Osteocyte (in vitro differentiated cells): ENCODE data around the gene ANO7. TPM values are rescaled to one million over a fixed set of nuclear protein-coding genes. Genes with fewer than 3 reads are reported as not detected.

Experiments
- DNase-seq: peaks from one replicate; pipeline ENCODE4 v3.0.0; 2021; ENCODE audit warnings: mixed read lengths; ENCODE audit not compliant: unreplicated experiment; ENCODE audit errors: extremely low spot score
- H3K27ac Mint-ChIP-seq: one replicate; pipeline ENCODE4 v1.8.0; 2021; ENCODE audit warnings: mild to moderate bottlenecking, mixed read lengths; ENCODE audit not compliant: unreplicated experiment
- H3K27me3 Mint-ChIP-seq: one replicate; pipeline ENCODE4 v1.8.0; 2021; ENCODE audit warnings: mixed read lengths; ENCODE audit not compliant: unreplicated experiment
- H3K36me3 Mint-ChIP-seq: one replicate; pipeline ENCODE4 v1.8.0; 2021; ENCODE audit warnings: mixed read lengths; ENCODE audit not compliant: unreplicated experiment
- H3K4me1 Mint-ChIP-seq: one replicate; pipeline ENCODE4 v1.8.0; 2021; ENCODE audit warnings: mixed read lengths; ENCODE audit not compliant: unreplicated experiment
- H3K4me3 Mint-ChIP-seq: one replicate; pipeline ENCODE4 v1.8.0; 2021; ENCODE audit warnings: mild to moderate bottlenecking, moderate library complexity, mixed read lengths; ENCODE audit not compliant: unreplicated experiment
- H3K9me3 Mint-ChIP-seq: one replicate; pipeline ENCODE4 v1.8.0; 2021; ENCODE audit warnings: mixed read lengths; ENCODE audit not compliant: unreplicated experiment
- total RNA-seq: library from RNA; stranded (reverse); gene quantifications from 2 replicates; pipeline ENCODE4 v1.2.1, GENCODE V29; 2021
- TF ChIP-seq, protein P1 (sequence below): fragments of 200-600 bp; sonication (generic); IDR thresholded peaks from 2 replicates; pipeline ENCODE4 v1.5.0; 2021; ENCODE audit warnings: antibody characterized with exemption, mild to moderate bottlenecking, moderate library complexity

The ANO7 gene
- total RNA-seq, 1 donor from 2014 or later, result 1.3 TPM

DNA sequence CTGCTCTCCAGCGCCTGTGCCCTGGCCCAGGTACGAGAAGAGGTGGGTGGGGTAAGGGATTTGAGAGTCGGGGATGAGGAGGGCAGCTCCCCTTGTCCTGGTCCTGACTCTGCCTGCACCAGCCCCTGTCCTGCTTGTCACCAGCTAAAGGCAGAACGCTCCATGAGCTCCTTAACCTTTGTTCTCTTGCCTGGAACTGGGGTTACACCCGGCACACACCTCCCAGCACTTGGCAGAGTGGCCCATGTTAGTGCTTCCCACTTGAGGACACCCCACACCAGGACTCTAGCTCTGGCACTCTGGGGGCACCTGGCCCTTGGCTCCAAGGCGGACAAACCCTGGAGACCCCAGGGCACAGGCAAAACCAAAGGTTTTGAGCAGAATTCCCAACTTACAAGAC lies 19.2 kb downstream of the ANO7 start:
- no peak overlapping the region for H3K27ac Mint-ChIP-seq
- no peaks in the 10 kb centered on the region for H3K36me3 Mint-ChIP-seq
- no peak overlapping the region for H3K4me3 Mint-ChIP-seq
- TF ChIP-seq, protein P1, sequence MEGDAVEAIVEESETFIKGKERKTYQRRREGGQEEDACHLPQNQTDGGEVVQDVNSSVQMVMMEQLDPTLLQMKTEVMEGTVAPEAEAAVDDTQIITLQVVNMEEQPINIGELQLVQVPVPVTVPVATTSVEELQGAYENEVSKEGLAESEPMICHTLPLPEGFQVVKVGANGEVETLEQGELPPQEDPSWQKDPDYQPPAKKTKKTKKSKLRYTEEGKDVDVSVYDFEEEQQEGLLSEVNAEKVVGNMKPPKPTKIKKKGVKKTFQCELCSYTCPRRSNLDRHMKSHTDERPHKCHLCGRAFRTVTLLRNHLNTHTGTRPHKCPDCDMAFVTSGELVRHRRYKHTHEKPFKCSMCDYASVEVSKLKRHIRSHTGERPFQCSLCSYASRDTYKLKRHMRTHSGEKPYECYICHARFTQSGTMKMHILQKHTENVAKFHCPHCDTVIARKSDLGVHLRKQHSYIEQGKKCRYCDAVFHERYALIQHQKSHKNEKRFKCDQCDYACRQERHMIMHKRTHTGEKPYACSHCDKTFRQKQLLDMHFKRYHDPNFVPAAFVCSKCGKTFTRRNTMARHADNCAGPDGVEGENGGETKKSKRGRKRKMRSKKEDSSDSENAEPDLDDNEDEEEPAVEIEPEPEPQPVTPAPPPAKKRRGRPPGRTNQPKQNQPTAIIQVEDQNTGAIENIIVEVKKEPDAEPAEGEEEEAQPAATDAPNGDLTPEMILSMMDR, result no peak
- no peaks in the 10 kb centered on the region for H3K4me1 Mint-ChIP-seq
- DNase-seq, result no peak
- H3K27me3 Mint-ChIP-seq, result peaks cover 4% of the 10 kb centered on the region
- H3K9me3 Mint-ChIP-seq, result no peaks in the 10 kb centered on the region

DNA sequence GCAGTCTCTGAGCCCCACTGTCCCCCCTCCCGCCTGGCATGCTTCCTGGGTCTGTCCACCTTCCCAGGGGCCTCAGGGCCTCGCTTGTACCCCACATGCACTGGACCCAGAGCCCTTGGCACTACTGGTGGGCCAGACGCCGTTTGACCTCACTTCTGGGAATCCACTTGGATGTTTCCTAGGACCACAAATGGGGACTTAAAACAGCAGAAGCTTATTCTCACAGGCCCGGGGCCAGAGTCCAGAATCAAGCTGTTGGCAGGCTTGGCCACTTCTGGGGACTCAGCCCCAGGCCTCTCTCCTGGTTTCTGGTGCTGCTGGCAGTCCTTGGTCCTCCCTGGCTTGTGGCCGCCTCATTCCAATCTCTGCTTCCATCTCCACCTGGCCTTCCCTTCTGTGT lies 19.6 kb downstream of the ANO7 start:
- Mint-ChIP-seq H3K4me3 (no peak overlapping the region), H3K36me3 (no peaks in the 10 kb centered on the region), H3K9me3 (no peaks in the 10 kb centered on the region), H3K27me3 (peaks cover 4% of the 10 kb centered on the region), H3K27ac (no peak overlapping the region), H3K4me1 (no peaks in the 10 kb centered on the region)
- DNase-seq, result no peak
- TF ChIP-seq, protein P1, result no peak

DNA sequence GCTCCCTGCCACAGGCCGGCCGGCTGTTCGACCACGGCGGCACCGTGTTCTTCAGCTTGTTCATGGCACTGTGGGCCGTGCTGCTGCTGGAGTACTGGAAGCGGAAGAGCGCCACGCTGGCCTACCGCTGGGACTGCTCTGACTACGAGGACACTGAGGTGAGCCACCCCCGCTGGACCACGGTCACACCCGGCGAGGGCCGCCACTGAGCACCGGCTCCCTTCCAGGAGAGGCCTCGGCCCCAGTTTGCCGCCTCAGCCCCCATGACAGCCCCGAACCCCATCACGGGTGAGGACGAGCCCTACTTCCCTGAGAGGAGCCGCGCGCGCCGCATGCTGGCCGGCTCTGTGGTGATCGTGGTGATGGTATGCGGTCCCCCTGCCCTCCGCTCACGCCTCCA lies 20.8 kb downstream of the ANO7 start:
- Mint-ChIP-seq H3K27me3 (peaks cover 4% of the 10 kb centered on the region), H3K36me3 (no peaks in the 10 kb centered on the region), H3K9me3 (no peaks in the 10 kb centered on the region), H3K27ac (no peak overlapping the region), H3K4me3 (no peak overlapping the region), H3K4me1 (no peaks in the 10 kb centered on the region)
- TF ChIP-seq, protein P1, result no peak
- DNase-seq, result no peak

DNA sequence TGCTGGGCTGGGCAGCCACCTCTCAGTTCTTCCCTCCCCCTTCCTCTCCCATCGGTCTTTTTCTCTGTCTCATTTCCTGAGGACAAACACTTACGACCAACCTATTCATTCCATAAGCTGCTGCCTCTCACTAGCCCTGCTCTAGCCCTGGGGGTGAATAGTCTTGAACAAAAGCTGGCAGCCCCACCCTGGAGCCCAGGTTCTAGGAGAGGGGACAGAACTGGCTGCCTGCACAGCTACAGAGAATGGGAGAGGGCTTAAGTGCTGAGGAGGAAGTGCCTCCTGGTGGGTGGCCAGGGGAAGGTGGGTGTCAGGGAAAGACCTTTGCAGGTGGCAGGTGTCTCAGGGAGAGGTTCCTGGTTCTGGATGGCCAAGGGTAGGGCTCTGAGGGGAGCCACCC lies 22.8 kb downstream of the ANO7 start:
- Mint-ChIP-seq H3K27me3 (peaks cover 4% of the 10 kb centered on the region), H3K27ac (no peak overlapping the region), H3K4me1 (peaks cover 4% of the 10 kb centered on the region), H3K4me3 (no peak overlapping the region), H3K36me3 (no peaks in the 10 kb centered on the region), H3K9me3 (no peaks in the 10 kb centered on the region)
- TF ChIP-seq, protein P1, result no peak
- DNase-seq, result no peak

DNA sequence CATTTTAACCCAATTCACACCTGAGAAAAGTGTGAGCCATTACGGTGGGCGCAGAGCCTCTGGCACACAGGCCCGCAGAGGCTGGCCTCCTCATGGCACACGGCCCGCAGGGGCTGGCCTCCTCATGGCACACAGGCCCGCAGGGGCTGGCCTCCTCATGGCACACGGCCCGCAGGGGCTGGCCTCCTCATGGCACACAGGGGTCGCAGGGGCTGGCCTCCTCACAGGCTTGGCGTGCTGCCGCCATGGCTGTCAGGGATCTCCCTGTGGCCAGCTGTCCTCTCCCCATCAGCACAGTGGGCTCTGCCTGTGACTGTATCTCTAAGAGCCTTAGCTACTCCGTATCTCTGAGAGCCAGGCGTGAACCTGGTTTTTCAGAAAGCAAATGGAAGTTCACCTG lies 24.6 kb downstream of the ANO7 start:
- Mint-ChIP-seq H3K27ac (no peak overlapping the region), H3K4me1 (peaks cover 15% of the 10 kb centered on the region), H3K27me3 (peaks cover 4% of the 10 kb centered on the region), H3K4me3 (no peak overlapping the region), H3K36me3 (no peaks in the 10 kb centered on the region), H3K9me3 (no peaks in the 10 kb centered on the region)
- no peak for DNase-seq
- TF ChIP-seq, protein P1, result no peak
